Endothelial cell of umbilical vein (primary cell): Measurements from ENCODE around the gene WBP2NL. TPM values are rescaled to one million over a fixed set of nuclear protein-coding genes. Genes with fewer than 3 reads are reported as not detected.
A peak's percentile ranks its signal among the peaks of the same experiment; 100 is the strongest.

ENCODE experiments used
- BruUV-seq: library from RNA; stranded (reverse); fragments of 400-500 nt; replicated peaks from 2 replicates; lab custom pipeline; 2021; lab: Mats Ljungman, UMichigan
- CTCF ChIA-PET: fragments of 300-600, 350-600 bp; sonication (Branson Sonifier 250); formaldehyde crosslinking; loops from one replicate; lab custom pipeline; 2021; ENCODE audit warnings: antibody characterized with exemption, inconsistent platforms; lab: Charles Lee
- POLR2A ChIA-PET: fragments of 300-600, 350-600 bp; sonication (Branson Sonifier 250); formaldehyde crosslinking; loops from one replicate; lab custom pipeline; 2021; ENCODE audit warnings: antibody characterized with exemption, inconsistent platforms; lab: Charles Lee
- DNase-seq: peaks from one replicate; pipeline ENCODE4 v3.0.0-alpha.2; 2011; ENCODE audit warnings: low read depth, low spot score
- FAIRE-seq: peaks from 2 replicates; lab custom pipeline; 2011; peaks lifted over from hg19 to GRCh38; lab: Jason Lieb, UNC
- H2AFZ ChIP-seq: 2 replicates; pipeline ENCODE4 v1.6.0; 2012; ENCODE audit warnings: low read depth, low read length, control low read depth, inconsistent platforms
- H3K27ac ChIP-seq: 2 replicates; pipeline ENCODE4 v1.5.1; 2011; ENCODE audit warnings: low read depth, mild to moderate bottlenecking, control low read depth, low read length, moderate library complexity; ENCODE audit not compliant: insufficient read depth
- H3K27me3 ChIP-seq, 2 experiments: 2 replicates each; pipeline versions ENCODE4 v1.6.0 to v1.6.1; 2011; ENCODE audit warnings: low read length in 2 of 2, mixed read lengths in 1 of 2; ENCODE audit not compliant: control insufficient read depth in 2 of 2, insufficient read depth in 2 of 2
- H3K36me3 ChIP-seq, 2 experiments: 2 replicates in 1 of 2; 3 replicates in 1 of 2; pipeline ENCODE4 v1.5.1; 2011; ENCODE audit warnings: low read length in 2 of 2, mild to moderate bottlenecking in 1 of 2, moderate library complexity in 1 of 2; ENCODE audit not compliant: control insufficient read depth in 2 of 2, insufficient read depth in 2 of 2; ENCODE audit errors: extremely low read depth in 1 of 2
- H3K4me1 ChIP-seq: 3 replicates; pipeline ENCODE4 v1.5.1; 2011; ENCODE audit warnings: mild to moderate bottlenecking, low read length; ENCODE audit not compliant: control insufficient read depth, insufficient read depth; ENCODE audit errors: extremely low read depth
- H3K4me2 ChIP-seq: 2 replicates; pipeline ENCODE4 v1.6.1; 2011; ENCODE audit warnings: low read length, control low read depth, mixed read lengths; ENCODE audit not compliant: insufficient read depth
- H3K4me3 ChIP-seq, 3 experiments: fragments of 200-600 bp in 1 of 3; sonication (generic), shearing (Covaris generic) in 1 of 3; replicated peaks in 1 of 3; 2 replicates each; pipeline ENCODE4 v1.5.1; 2011 to 2016; ENCODE audit warnings: control low read depth in 3 of 3, low read length in 3 of 3, mild to moderate bottlenecking in 2 of 3, inconsistent platforms in 1 of 3, low read depth in 1 of 3, moderate library complexity in 1 of 3; ENCODE audit not compliant: insufficient read depth in 1 of 3
- H3K79me2 ChIP-seq: 2 replicates; pipeline ENCODE4 v1.6.0; 2012; ENCODE audit warnings: low read length, inconsistent platforms; ENCODE audit not compliant: control insufficient read depth, insufficient read depth
- H3K9ac ChIP-seq: replicated peaks from 2 replicates; pipeline ENCODE3; 2011; ENCODE audit warnings: low read length, control low read depth; ENCODE audit not compliant: insufficient read depth; ENCODE audit errors: extremely low read depth
- H3K9me1 ChIP-seq: replicated peaks from 3 replicates; pipeline ENCODE4 v1.6.0; 2011; ENCODE audit warnings: mild to moderate bottlenecking, low read length; ENCODE audit not compliant: control insufficient read depth, insufficient read depth; ENCODE audit errors: extremely low read depth
- H3K9me3 ChIP-seq: replicated peaks from 2 replicates; pipeline ENCODE4 v1.5.1; 2012; ENCODE audit warnings: low read length, inconsistent platforms; ENCODE audit not compliant: control insufficient read depth, insufficient read depth
- H4K20me1 ChIP-seq: replicated peaks from 2 replicates; pipeline ENCODE3; 2011; ENCODE audit warnings: mild to moderate bottlenecking, low read length; ENCODE audit not compliant: control insufficient read depth, insufficient read depth; ENCODE audit errors: extremely low read depth
- EZH2 ChIP-seq: IDR thresholded peaks from 2 replicates; pipeline ENCODE4 v1.6.1; 2012; ENCODE audit warnings: borderline replicate concordance, low read depth, mild to moderate bottlenecking, moderate library complexity, low read length, inconsistent platforms; ENCODE audit not compliant: severe bottlenecking
- FOS ChIP-seq: IDR thresholded peaks from 2 replicates; pipeline ENCODE4 v1.6.1; 2011; ENCODE audit warnings: mild to moderate bottlenecking, low read length, moderate library complexity, borderline replicate concordance; ENCODE audit not compliant: insufficient read depth
- GATA2 ChIP-seq: IDR thresholded peaks from 2 replicates; pipeline ENCODE4 v1.7.0; 2011; ENCODE audit warnings: low read depth, mild to moderate bottlenecking, moderate library complexity, mixed read lengths, low read length; ENCODE audit not compliant: insufficient read length, insufficient read depth
- JUN ChIP-seq: IDR thresholded peaks from 2 replicates; pipeline ENCODE4 v1.6.1; 2011; ENCODE audit warnings: borderline replicate concordance, low read depth; ENCODE audit not compliant: insufficient read length, insufficient read depth
- MYC ChIP-seq: IDR thresholded peaks from one replicate; pipeline ENCODE4 v1.6.1; 2011; ENCODE audit warnings: mild to moderate bottlenecking, low read depth, low read length
- POLR2A ChIP-seq: IDR thresholded peaks from 2 replicates; pipeline ENCODE4 v1.6.1; 2012; ENCODE audit warnings: low read depth, mild to moderate bottlenecking, control low read depth, low read length
- POLR2AphosphoS5 ChIP-seq: IDR thresholded peaks from 2 replicates; pipeline ENCODE4 v1.6.1; 2012; ENCODE audit warnings: low read depth, mild to moderate bottlenecking, control low read depth, low read length, moderate library complexity; ENCODE audit not compliant: insufficient read depth
- dilution Hi-C: fragments of 300-500 bp; cut with MboI; formaldehyde crosslinking; loops from one replicate; pipeline ENCODE4 v1.15.0; 2019; ENCODE audit warnings: low sequenced_read_pairs; ENCODE audit not compliant: extremely low pct_ligation_motif_present
- intact Hi-C: fragments of 100-400 bp; cut with micrococcal nuclease; formaldehyde crosslinking; loops from one replicate; pipeline ENCODE4 v1.10.0; 2022
- polyA plus RNA-seq, 4 experiments: library from polyadenylated mRNA; depleted of rRNA in 3 of 4; stranded (reverse) in 3 of 4; unstranded in 1 of 4; fragments of >200 nt; gene quantifications; 2 replicates each; pipeline versions ENCODE4 v1.2.1 to v1.2.3, GENCODE V29; 2011 to 2012; ENCODE audit warnings: missing spikeins in 1 of 4
- total RNA-seq: library from RNA; stranded (reverse); gene quantifications from 2 replicates; pipeline ENCODE4 v1.2.3, GENCODE V29; 2021
- TF ChIP-seq, protein P1 (sequence below), 2 donors: IDR thresholded peaks; 1 replicate in 1 of 2; 2 replicates in 1 of 2; pipeline ENCODE4 v1.5.1; 2011; ENCODE audit warnings: low read length in 2 of 2, mild to moderate bottlenecking in 2 of 2, moderate library complexity in 2 of 2, control low read depth in 1 of 2, inconsistent platforms in 1 of 2, low read depth in 1 of 2; ENCODE audit not compliant: insufficient read depth in 1 of 2; ENCODE audit errors: extremely low read depth in 1 of 2
- TF ChIP-seq, protein P2 (sequence below): IDR thresholded peaks from 2 replicates; pipeline ENCODE4 v1.6.1; 2011; ENCODE audit not compliant: insufficient read depth, insufficient read length

Gene WBP2NL
- total and polyA plus RNA-seq, 2 donors (not counting 3 experiments of a cell fraction or from before 2014, with no cell fraction given): 0.08 to 0.27 TPM

DNA sequence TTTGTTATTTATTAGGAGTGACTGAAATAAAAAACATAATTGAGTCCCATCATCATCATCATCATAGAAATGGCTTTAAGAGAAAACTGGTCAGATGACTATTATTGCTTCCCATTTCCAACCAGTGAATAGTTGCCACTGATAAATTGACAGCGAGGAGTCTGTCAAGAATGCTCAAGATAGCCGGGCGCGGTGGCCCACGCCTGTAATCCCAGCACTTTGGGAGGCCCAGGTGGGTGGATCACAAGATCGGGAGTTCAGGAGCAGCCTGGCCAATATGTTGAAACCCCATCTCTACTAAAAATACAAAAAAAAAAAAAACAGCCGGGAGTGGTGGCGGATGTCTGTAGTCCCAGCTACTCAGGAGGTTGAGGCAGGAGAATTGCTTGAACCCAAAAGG lies 1.9 kb downstream of the WBP2NL start:
- dilution Hi-C loops: no loop called here

More for the DNA sequence above, 1.9 kb downstream of the WBP2NL start:
- ChIA-PET POLR2A (no interaction called here), CTCF (no interaction called here)
- H3K4me2 ChIP-seq: no peak overlapping the region
- intact Hi-C loops: no loop called here
- FAIRE-seq (no peak), DNase-seq (no peak)
- no peaks in the 10 kb centered on the region for H3K9me3 ChIP-seq
- H4K20me1 ChIP-seq: no peaks in the 10 kb centered on the region
- TSS peak; percentile 84 for BruUV-seq
- H2AFZ ChIP-seq: no peak overlapping the region
- no peak overlapping the region for H3K9ac ChIP-seq
- TF ChIP-seq GATA2: no peak
- TF ChIP-seq POLR2AphosphoS5: no peak
- TF ChIP-seq MYC: no peak
- TF ChIP-seq, protein P1, sequence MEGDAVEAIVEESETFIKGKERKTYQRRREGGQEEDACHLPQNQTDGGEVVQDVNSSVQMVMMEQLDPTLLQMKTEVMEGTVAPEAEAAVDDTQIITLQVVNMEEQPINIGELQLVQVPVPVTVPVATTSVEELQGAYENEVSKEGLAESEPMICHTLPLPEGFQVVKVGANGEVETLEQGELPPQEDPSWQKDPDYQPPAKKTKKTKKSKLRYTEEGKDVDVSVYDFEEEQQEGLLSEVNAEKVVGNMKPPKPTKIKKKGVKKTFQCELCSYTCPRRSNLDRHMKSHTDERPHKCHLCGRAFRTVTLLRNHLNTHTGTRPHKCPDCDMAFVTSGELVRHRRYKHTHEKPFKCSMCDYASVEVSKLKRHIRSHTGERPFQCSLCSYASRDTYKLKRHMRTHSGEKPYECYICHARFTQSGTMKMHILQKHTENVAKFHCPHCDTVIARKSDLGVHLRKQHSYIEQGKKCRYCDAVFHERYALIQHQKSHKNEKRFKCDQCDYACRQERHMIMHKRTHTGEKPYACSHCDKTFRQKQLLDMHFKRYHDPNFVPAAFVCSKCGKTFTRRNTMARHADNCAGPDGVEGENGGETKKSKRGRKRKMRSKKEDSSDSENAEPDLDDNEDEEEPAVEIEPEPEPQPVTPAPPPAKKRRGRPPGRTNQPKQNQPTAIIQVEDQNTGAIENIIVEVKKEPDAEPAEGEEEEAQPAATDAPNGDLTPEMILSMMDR (IDR thresholded peaks at IDR 0.05; ENCODE audit: extremely low read depth in 1 of 2, insufficient read depth in 1 of 2, low read depth in 1 of 2, low read length in 2 of 2): no peak
- TF ChIP-seq JUN: no peak
- TF ChIP-seq EZH2: no peak
- TF ChIP-seq, protein P2, sequence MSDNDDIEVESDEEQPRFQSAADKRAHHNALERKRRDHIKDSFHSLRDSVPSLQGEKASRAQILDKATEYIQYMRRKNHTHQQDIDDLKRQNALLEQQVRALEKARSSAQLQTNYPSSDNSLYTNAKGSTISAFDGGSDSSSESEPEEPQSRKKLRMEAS: no peak
- no peak for TF ChIP-seq FOS
- TF ChIP-seq POLR2A: no peak
- H3K27ac ChIP-seq: no peak overlapping the region
- no peaks in the 10 kb centered on the region for H3K79me2 ChIP-seq
- no peaks in the 10 kb centered on the region for H3K4me1 ChIP-seq
- H3K9me1 ChIP-seq: no peaks in the 10 kb centered on the region
- peaks cover 0 to 7% of the 10 kb centered on the region in 2 experiments for H3K27me3 ChIP-seq
- no peaks in the 10 kb centered on the region for H3K36me3 ChIP-seq
- H3K4me3 ChIP-seq: no peak overlapping the region
